Endothelial cell of umbilical vein (primary cell): ENCODE results near the gene FANCG.

ENCODE experiments used
- CTCF ChIP-seq, 2 donors: IDR thresholded peaks; 1 replicate in 1 of 2; 2 replicates in 1 of 2; pipeline ENCODE4 v1.5.1; 2011; ENCODE audit warnings: low read length in 2 of 2, mild to moderate bottlenecking in 2 of 2, moderate library complexity in 2 of 2, control low read depth in 1 of 2, inconsistent platforms in 1 of 2, low read depth in 1 of 2; ENCODE audit not compliant: insufficient read depth in 1 of 2; ENCODE audit errors: extremely low read depth in 1 of 2
- EZH2 ChIP-seq: IDR thresholded peaks from 2 replicates; pipeline ENCODE4 v1.6.1; 2012; ENCODE audit warnings: borderline replicate concordance, low read depth, mild to moderate bottlenecking, moderate library complexity, low read length, inconsistent platforms; ENCODE audit not compliant: severe bottlenecking
- MAX ChIP-seq: IDR thresholded peaks from 2 replicates; pipeline ENCODE4 v1.6.1; 2011; ENCODE audit not compliant: insufficient read depth, insufficient read length

GRCh38 chr9:35069020-35069419 lies 10.7 kb downstream of the FANCG start:
- TF ChIP-seq CTCF (IDR thresholded peaks at IDR 0.05; ENCODE audit: extremely low read depth in 1 of 2, insufficient read depth in 1 of 2, low read depth in 1 of 2, low read length in 2 of 2) (no peak), MAX (no peak), EZH2 (no peak)
